Bronchial epithelial cell (primary cell): ENCODE results near the gene PAIP1. TPM values are rescaled to one million over a fixed set of nuclear protein-coding genes. Genes with fewer than 3 reads are reported as not detected.

Experiments
- DNase-seq: peaks from one replicate; pipeline ENCODE4 v3.0.0-alpha.2; 2010; ENCODE audit warnings: low read depth
- FAIRE-seq: peaks from 2 replicates; lab custom pipeline; 2011; peaks lifted over from hg19 to GRCh38; lab: Jason Lieb, UNC
- H3K27me3 ChIP-seq: 2 replicates; pipeline ENCODE4 v1.5.1; 2011; ENCODE audit warnings: low read length; ENCODE audit not compliant: control insufficient read depth, insufficient read depth
- H3K36me3 ChIP-seq: 2 replicates; pipeline ENCODE4 v1.5.1; 2011; ENCODE audit warnings: low read length; ENCODE audit not compliant: control insufficient read depth, insufficient read depth
- H3K4me3 ChIP-seq: 2 replicates; pipeline ENCODE4 v1.5.1; 2011; ENCODE audit warnings: mild to moderate bottlenecking, low read depth, low read length, control low read depth
- total RNA-seq: library from RNA; depleted of rRNA; stranded (reverse); fragments of >200 nt; gene quantifications from 2 replicates; pipeline ENCODE4 v1.2.1, GENCODE V29; 2014
- TF ChIP-seq, protein P1 (sequence below): IDR thresholded peaks from 2 replicates; pipeline ENCODE4 v1.5.1; 2011; ENCODE audit warnings: mild to moderate bottlenecking, moderate library complexity, low read length, control low read depth, inconsistent platforms; ENCODE audit not compliant: insufficient read depth, severe bottlenecking

PAIP1 gene, protein sequence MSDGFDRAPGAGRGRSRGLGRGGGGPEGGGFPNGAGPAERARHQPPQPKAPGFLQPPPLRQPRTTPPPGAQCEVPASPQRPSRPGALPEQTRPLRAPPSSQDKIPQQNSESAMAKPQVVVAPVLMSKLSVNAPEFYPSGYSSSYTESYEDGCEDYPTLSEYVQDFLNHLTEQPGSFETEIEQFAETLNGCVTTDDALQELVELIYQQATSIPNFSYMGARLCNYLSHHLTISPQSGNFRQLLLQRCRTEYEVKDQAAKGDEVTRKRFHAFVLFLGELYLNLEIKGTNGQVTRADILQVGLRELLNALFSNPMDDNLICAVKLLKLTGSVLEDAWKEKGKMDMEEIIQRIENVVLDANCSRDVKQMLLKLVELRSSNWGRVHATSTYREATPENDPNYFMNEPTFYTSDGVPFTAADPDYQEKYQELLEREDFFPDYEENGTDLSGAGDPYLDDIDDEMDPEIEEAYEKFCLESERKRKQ
- total RNA-seq, result 92.8 and 136 TPM in 2 replicates

GRCh38 chr5:43556857-43557542, at the start of gene PAIP1:
Gene PAIP1, minus strand, starts transcription at chr5:43557077. Its CDS starts 231 bp downstream, at chr5:43556846.
- DNase-seq, result peak; percentile 68
- no peak for FAIRE-seq
- H3K4me3 ChIP-seq, result peak within 1 kb of the TSS; percentile 87
- TF ChIP-seq, protein P1, sequence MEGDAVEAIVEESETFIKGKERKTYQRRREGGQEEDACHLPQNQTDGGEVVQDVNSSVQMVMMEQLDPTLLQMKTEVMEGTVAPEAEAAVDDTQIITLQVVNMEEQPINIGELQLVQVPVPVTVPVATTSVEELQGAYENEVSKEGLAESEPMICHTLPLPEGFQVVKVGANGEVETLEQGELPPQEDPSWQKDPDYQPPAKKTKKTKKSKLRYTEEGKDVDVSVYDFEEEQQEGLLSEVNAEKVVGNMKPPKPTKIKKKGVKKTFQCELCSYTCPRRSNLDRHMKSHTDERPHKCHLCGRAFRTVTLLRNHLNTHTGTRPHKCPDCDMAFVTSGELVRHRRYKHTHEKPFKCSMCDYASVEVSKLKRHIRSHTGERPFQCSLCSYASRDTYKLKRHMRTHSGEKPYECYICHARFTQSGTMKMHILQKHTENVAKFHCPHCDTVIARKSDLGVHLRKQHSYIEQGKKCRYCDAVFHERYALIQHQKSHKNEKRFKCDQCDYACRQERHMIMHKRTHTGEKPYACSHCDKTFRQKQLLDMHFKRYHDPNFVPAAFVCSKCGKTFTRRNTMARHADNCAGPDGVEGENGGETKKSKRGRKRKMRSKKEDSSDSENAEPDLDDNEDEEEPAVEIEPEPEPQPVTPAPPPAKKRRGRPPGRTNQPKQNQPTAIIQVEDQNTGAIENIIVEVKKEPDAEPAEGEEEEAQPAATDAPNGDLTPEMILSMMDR, result peak; percentile 46
- H3K36me3 ChIP-seq, result peaks cover 2% of the 10 kb centered on the region
- H3K27me3 ChIP-seq, result no peaks in the 10 kb centered on the region

DNA sequence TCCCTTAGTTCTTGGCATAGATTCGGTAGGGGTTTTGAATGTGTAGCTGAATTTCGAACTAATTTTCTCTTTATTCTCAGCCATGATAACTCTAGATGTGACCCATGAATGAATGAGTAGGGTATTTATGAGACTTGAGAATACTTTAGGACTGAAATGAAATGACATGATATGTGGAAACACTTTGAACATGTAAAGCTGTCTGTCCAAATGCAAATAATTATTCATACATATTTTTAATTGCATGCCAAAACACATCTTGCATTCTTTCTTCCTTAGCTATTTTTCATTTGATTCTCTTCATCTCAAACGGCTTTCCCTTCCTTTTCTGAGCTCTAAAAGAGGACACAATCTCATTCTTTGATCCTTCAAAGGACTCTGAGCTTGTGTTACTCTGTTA, 49.5 kb upstream of the PAIP1 start:
- TF ChIP-seq, protein P1, result no peak
- Histone ChIP-seq H3K4me3 (no peak overlapping the region), H3K36me3 (no peaks in the 10 kb centered on the region), H3K27me3 (no peaks in the 10 kb centered on the region)
- DNase-seq (peak; percentile 74), FAIRE-seq (no peak)

GRCh38 chr5:43604699-43605098, 47.8 kb upstream of the PAIP1 start:
- FAIRE-seq (no peak), DNase-seq (no peak)
- Histone ChIP-seq H3K4me3 (no peak overlapping the region), H3K36me3 (no peaks in the 10 kb centered on the region), H3K27me3 (no peaks in the 10 kb centered on the region)
- TF ChIP-seq, protein P1, result no peak

DNA sequence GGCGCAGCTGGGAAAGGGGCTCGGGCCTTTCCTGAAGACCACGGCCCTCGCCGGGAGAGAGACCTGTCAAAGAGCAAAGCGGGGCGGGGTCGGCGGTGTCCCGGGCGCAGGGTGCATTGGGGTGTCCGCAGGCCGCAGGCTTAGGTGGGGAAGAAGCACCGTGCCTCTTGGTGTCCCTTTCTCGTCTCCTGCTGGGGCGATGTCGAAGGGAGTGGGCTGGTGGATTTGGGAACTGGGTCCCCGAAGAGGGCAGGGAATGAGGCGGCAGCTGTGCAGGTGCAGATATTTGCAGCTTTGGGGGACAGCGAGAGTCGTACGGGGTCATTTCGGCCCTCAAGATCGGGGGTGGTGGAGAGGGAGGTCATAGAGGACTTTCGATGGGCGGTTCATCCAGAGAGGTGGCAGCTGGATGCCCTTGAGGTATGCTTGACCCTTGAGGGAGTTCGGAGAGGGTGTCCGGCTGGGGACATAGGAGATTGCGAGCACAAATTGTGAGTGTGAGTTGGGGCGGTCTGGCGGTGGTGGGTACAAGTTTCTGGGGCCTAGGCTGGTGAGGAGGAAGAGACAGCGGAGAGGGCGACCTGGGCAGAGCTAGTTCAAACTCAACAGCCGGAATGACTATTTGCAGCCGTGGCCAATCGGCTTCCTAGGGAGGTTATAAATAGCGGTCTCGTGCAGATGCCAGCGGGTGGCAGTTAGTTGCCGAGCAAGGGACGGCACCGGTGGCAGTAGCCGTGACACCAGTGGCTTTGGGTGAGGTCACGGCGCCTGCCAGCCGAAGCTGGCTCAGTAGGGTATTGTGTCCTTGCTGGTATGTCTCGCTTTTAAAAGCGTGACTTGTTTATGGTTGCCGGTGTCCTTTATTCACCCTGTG, 46.7 kb upstream of the PAIP1 start:
- Histone ChIP-seq H3K27me3 (no peaks in the 10 kb centered on the region), H3K36me3 (no peaks in the 10 kb centered on the region), H3K4me3 (peak overlapping the region; percentile 71)
- FAIRE-seq, result no peak
- TF ChIP-seq, protein P1, result no peak
- no peak for DNase-seq

DNA sequence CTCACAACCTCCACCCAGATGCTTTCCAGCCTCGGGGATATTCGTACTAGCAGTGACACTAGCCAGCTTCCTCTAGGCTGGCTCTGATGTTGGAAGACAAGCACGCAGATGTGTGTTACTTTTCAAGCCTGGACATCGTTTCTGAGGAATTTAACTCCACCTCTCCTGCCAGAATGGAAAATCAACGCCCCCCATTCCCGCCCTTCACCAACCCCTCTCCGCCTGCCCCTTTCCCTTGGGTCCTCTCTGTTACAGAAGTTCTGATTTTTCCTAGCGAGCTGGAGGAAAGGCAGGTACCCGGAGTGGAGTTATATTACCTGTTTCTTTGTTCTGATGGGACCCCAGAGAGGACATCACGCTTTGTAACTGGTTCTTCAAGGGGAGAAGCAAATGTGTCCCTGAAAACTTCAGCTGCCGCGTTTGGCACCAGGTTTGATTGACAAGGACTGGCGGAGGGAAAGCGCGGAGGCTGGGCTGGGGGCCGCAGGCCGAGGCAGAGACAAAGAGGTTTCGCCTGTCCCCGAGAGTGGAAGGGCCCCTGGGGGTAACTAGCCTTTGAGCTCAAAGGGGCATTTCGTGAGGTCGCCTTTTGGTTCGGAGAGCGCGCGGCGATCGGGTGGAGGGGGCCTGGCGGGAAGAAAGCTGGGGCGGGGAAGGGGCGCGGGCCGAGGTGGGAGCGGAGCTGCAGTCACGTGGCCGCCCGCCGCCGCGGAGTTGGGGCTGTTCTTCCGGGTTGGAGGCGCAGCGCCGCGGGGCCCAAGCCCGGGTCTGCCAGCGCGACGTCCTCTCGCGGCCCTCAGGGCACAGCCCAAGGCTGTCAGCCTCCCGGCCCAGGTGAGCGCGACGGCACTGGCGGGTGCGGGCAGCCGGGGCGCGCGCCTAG, 45.8 kb upstream of the PAIP1 start, which contains the start of gene NNT:
NNT (plus strand) TSS at position 720 of the 883 bp plus-strand sequence. CDS start 6,016 bp downstream, outside the sequence.
- H3K36me3 ChIP-seq, result no peaks in the 10 kb centered on the region
- TF ChIP-seq, protein P1, result no peak
- H3K4me3 ChIP-seq, result peak within 1 kb of the TSS; percentile 71
- peak; percentile 40 for DNase-seq
- H3K27me3 ChIP-seq, result no peaks in the 10 kb centered on the region
- no peak for FAIRE-seq
